Body of pancreas (tissue), 4 donors: ENCODE measurements around the gene RGS5. TPM values are rescaled to one million over a fixed set of nuclear protein-coding genes. Genes with fewer than 3 reads are reported as not detected.

Experiments
- ATAC-seq: fragments of 150-250 bp; one replicate; pipeline ENCODE4 v1.9.1; 2016
- DNase-seq, 4 donors: peaks; one replicate each; pipeline ENCODE4 v3.0.0-alpha.2; 2019
- H3K27ac ChIP-seq, 4 donors: fragments of 200-600 bp; sonication (generic); 1 replicate in 3 of 4; 2 replicates in 1 of 4; pipeline versions ENCODE4 v1.5.1 to v1.6.1; 2016 to 2019; ENCODE audit warnings: mild to moderate bottlenecking in 1 of 4, mixed read lengths in 1 of 4, moderate library complexity in 1 of 4
- H3K27me3 ChIP-seq, 2 donors: fragments of 200-600 bp; sonication (generic); one replicate each; pipeline ENCODE4 v1.6.0; 2016; ENCODE audit warnings: mild to moderate bottlenecking in 1 of 2
- H3K36me3 ChIP-seq, 2 donors: fragments of 200-600 bp; sonication (generic); replicated peaks in 1 of 2; 2 replicates each; pipeline ENCODE4 v1.5.1; 2016; ENCODE audit warnings: low read depth in 2 of 2; ENCODE audit not compliant: insufficient read depth in 1 of 2
- H3K4me1 ChIP-seq: fragments of 200-600 bp; sonication (generic); one replicate; pipeline ENCODE4 v1.6.0; 2016
- H3K4me3 ChIP-seq, 2 donors: fragments of 200-600 bp; sonication (generic); 1 replicate in 1 of 2; 2 replicates in 1 of 2; pipeline ENCODE4 v1.5.1; 2016 to 2019
- H3K9me3 ChIP-seq, 3 donors: fragments of 200-600 bp; sonication (generic); 1 replicate in 2 of 3; 2 replicates in 1 of 3; pipeline ENCODE4 v1.5.1; 2016
- POLR2A ChIP-seq, 3 donors: fragments of 450-650 bp; IDR thresholded peaks; one replicate each; pipeline ENCODE4 v1.6.1; 2016; ENCODE audit warnings: antibody characterized with exemption in 3 of 3, mild to moderate bottlenecking in 2 of 3
- WGBS, 2 donors: methylation state at CpG; one replicate each; pipeline ENCODE4 v1.1.5; 2017; 5-methylcytosine and 5-hydroxymethylcytosine counted together
- intact Hi-C: fragments of 100-400 bp; cut with DNase I; formaldehyde crosslinking; loops from one replicate; pipeline ENCODE4 v1.15.1; 2023
- total RNA-seq, 2 donors: library from RNA; depleted of rRNA; stranded (reverse); fragments of >200 nt; gene quantifications; one replicate each; pipeline ENCODE4 v1.1.0, GENCODE V29; 2016
- TF ChIP-seq, protein P1 (sequence below), 7 experiments: fragments of 450-650 bp in 4 of 7; fragments of 200-600 bp in 3 of 7; sonication (generic) in 3 of 7; IDR thresholded peaks; one replicate each; pipeline ENCODE4 v1.5.1; 2016 to 2019; ENCODE audit warnings: antibody characterized with exemption in 7 of 7

RGS5 gene
- total RNA-seq, 2 donors from 2014 or later = 17.8 to 25.7 TPM

DNA sequence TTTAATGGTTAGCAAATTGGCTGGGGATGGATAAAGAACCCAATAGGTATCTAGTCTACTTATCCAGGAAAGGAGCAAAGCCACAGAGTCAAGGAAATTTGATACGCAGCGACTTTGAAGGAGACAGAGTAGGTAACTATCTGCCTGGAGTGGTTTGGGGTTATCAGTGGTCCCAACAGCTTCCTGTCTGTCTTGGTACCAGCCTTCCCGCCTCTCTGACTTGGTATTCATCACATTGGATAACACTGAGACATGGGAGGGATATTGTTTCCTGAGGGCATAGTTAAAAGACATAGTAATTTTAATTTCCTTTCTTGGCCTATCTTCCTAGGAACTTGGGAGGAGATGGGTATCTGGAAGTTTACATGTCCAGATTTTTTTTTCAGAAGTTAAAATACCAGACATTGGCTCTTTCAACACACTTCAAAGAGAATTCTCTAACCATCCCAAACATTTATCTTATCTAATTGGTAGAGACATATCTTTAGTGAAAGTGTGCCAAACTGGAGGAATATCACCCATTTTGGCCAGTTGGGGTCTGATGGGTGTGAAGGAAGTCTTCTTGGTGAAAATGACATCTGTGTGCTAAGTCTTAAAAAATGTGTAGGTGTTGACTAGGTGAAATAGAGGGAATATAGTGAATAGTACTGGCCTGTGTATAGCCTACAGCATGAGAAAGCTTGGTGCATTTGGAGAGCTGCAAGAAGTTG lies 65.0 kb downstream of the RGS5 start:
- no peak overlapping the region for H3K27ac ChIP-seq
- TF ChIP-seq POLR2A (IDR thresholded peaks at IDR 0.05) = no peak
- TF ChIP-seq, protein P1, sequence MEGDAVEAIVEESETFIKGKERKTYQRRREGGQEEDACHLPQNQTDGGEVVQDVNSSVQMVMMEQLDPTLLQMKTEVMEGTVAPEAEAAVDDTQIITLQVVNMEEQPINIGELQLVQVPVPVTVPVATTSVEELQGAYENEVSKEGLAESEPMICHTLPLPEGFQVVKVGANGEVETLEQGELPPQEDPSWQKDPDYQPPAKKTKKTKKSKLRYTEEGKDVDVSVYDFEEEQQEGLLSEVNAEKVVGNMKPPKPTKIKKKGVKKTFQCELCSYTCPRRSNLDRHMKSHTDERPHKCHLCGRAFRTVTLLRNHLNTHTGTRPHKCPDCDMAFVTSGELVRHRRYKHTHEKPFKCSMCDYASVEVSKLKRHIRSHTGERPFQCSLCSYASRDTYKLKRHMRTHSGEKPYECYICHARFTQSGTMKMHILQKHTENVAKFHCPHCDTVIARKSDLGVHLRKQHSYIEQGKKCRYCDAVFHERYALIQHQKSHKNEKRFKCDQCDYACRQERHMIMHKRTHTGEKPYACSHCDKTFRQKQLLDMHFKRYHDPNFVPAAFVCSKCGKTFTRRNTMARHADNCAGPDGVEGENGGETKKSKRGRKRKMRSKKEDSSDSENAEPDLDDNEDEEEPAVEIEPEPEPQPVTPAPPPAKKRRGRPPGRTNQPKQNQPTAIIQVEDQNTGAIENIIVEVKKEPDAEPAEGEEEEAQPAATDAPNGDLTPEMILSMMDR (IDR thresholded peaks at IDR 0.05) = no peak
- H3K4me1 ChIP-seq = no peaks in the 10 kb centered on the region
- no peaks in the 10 kb centered on the region for H3K9me3 ChIP-seq
- intact Hi-C loops = no loop called here
- DNase-seq (no peak), ATAC-seq (no peak)
- WGBS, 2 donors = 83 to 97% methylated on average over 3 of the region's 3 CpGs
- H3K36me3 ChIP-seq = no peaks in the 10 kb centered on the region
- no peak overlapping the region for H3K4me3 ChIP-seq
- H3K27me3 ChIP-seq = no peaks in the 10 kb centered on the region

DNA sequence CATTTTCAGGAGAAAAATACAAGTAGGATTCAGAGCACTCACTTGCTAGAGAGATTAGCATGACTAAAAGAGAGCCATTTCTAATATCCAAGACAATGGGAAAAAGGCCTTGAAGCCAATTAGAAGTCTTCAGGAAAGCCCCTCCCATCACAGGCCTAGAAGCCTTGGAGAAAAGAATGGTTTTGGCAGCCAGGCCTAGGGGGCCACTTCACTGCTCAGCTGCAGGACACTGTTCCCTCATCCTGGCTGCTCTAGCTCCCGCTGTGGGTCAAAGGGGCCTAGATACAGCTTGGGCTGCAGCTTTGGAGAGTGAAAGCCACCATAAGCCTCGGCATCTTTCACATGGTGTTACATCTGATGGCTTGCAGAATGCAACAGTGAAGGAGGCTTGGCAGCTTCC lies 70.7 kb downstream of the RGS5 start:
- WGBS, 2 donors = 75 to 100% methylated on average over 1 to 2 of the region's 2 CpGs
- Histone ChIP-seq H3K36me3 (no peaks in the 10 kb centered on the region), H3K4me1 (no peaks in the 10 kb centered on the region), H3K27ac (no peak overlapping the region), H3K4me3 (no peak overlapping the region), H3K9me3 (no peaks in the 10 kb centered on the region), H3K27me3 (no peaks in the 10 kb centered on the region)
- TF ChIP-seq POLR2A (IDR thresholded peaks at IDR 0.05) = no peak
- TF ChIP-seq, protein P1 (IDR thresholded peaks at IDR 0.05) = no peak
- ATAC-seq (no peak), DNase-seq (no peak)
- intact Hi-C loops = no loop called here

DNA sequence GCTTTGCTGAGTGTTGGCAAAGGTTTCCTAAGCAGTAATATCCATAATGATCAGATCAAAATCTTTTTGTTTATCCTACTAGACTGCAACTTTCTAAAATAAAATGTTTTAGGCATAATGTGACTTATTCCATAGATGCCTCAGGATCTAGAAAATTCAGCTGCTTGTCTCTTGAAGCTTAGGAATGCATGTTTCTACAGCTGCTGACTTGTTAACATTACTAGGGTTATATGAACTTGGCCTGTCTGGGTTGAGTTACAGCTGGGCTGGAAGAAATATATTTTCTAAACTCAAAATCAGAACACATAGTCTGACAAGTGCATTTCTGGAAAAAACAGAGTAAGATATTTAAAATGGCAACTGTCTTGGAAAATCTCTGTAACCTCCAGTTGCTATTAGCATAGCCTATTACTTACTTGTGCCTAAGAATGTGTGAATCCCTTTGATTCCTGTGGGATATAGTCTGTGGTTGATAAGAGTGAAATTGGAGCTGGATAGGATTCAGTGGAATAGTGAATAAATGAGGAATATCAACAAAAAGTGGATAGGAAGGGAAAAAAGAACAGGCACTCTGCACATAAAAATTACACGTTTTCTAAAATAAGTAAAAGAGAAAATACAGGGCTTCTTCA lies 72.4 kb downstream of the RGS5 start:
- 24 to 33% methylated on average over 1 of the region's 1 CpG for WGBS, 2 donors
- TF ChIP-seq POLR2A (IDR thresholded peaks at IDR 0.05) = no peak
- TF ChIP-seq, protein P1 (IDR thresholded peaks at IDR 0.05) = no peak
- Histone ChIP-seq H3K27ac (no peak overlapping the region), H3K4me1 (no peaks in the 10 kb centered on the region), H3K36me3 (no peaks in the 10 kb centered on the region), H3K4me3 (no peak overlapping the region), H3K9me3 (no peaks in the 10 kb centered on the region), H3K27me3 (no peaks in the 10 kb centered on the region)
- ATAC-seq (no peak), DNase-seq (no peak)
- intact Hi-C loops = no loop called here

DNA sequence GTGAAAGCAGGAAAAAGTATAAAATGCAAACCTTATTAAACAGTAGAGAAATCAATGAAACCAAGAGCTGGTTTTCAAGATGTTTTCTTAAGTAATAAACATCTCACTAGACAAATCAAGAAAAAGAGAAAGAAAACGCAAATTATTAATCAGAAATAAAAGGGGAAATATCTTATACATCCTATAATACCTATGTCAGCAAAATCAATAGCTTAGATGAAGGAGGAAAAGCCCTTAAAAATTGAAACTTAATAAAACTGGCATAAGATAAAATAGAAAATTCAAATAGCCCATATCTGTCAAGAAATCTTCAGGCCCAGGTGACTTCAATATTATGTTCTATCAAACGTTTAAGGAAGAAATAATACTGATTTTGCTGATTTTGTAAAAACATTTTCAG lies 74.4 kb downstream of the RGS5 start:
- no peak overlapping the region for H3K27ac ChIP-seq
- no peaks in the 10 kb centered on the region for H3K36me3 ChIP-seq
- H3K27me3 ChIP-seq = no peaks in the 10 kb centered on the region
- TF ChIP-seq, protein P1 (IDR thresholded peaks at IDR 0.05) = no peak
- no peak for TF ChIP-seq POLR2A (IDR thresholded peaks at IDR 0.05)
- H3K4me3 ChIP-seq = no peak overlapping the region
- no peaks in the 10 kb centered on the region for H3K9me3 ChIP-seq
- ATAC-seq (no peak), DNase-seq (no peak)
- intact Hi-C loops = no loop called here
- WGBS, 2 donors = 71% methylated on average over 2 of the region's 2 CpGs
- H3K4me1 ChIP-seq = no peaks in the 10 kb centered on the region

DNA sequence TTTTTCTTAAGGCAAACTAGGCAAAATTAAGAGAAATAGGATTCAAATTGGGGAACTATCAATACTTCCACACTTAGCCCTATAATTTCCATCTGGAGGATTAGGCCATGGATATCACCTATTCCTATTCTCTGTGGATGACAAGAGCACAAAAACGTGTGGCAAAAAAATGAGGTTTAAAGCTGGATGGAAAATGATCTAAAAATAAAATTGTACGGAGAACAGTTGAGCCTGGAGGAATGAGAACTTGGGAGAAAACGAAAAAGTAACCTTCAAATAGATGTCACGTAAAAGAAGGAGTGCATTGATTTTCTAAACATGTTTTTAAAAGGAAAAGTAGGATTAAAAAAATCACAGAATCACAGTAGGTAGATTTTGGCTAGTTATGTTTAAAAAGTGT lies 77.9 kb downstream of the RGS5 start:
- DNase-seq (no peak), ATAC-seq (no peak)
- H3K27ac ChIP-seq = no peak overlapping the region
- no peaks in the 10 kb centered on the region for H3K4me1 ChIP-seq
- 65% methylated on average over 4 of the region's 4 CpGs for WGBS, 2 donors
- H3K9me3 ChIP-seq = no peaks in the 10 kb centered on the region
- H3K36me3 ChIP-seq = no peaks in the 10 kb centered on the region
- no peak overlapping the region for H3K4me3 ChIP-seq
- intact Hi-C loops = no loop called here
- no peaks in the 10 kb centered on the region for H3K27me3 ChIP-seq
- TF ChIP-seq, protein P1 (IDR thresholded peaks at IDR 0.05) = no peak
- no peak for TF ChIP-seq POLR2A (IDR thresholded peaks at IDR 0.05)
